ENCODE measurements around the gene SERPINA4. TPM values are rescaled to one million over a fixed set of nuclear protein-coding genes. Genes with fewer than 3 reads are reported as not detected.

Gene SERPINA4
- total and polyA plus RNA-seq, 2 experiments from 2014 or later, result not detected

DNA sequence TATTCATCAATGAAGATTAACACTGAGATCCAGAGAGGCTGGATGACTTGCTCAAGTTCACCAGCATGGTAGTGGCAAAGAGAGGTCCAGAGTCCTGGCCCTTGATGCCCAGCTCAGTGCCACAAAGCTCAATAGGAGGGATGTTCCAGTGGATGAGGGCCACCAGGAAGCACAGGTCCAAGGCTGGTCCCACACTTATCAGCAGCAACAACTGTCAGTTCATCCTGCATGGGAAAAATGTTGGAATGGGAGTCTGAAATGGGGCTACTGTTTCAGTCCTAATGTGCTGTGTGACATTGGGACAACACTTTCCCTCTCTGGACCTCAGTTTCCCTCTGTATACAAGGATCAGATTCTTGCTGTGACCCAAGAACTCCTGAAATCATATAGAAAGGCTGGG, 31.2 kb downstream of the SERPINA4 start (continued):
- TF ChIP-seq EZH2 (IDR thresholded peaks at IDR 0.05; ENCODE audit: low read depth, unreplicated experiment), result no peak
- TF ChIP-seq, protein P1, sequence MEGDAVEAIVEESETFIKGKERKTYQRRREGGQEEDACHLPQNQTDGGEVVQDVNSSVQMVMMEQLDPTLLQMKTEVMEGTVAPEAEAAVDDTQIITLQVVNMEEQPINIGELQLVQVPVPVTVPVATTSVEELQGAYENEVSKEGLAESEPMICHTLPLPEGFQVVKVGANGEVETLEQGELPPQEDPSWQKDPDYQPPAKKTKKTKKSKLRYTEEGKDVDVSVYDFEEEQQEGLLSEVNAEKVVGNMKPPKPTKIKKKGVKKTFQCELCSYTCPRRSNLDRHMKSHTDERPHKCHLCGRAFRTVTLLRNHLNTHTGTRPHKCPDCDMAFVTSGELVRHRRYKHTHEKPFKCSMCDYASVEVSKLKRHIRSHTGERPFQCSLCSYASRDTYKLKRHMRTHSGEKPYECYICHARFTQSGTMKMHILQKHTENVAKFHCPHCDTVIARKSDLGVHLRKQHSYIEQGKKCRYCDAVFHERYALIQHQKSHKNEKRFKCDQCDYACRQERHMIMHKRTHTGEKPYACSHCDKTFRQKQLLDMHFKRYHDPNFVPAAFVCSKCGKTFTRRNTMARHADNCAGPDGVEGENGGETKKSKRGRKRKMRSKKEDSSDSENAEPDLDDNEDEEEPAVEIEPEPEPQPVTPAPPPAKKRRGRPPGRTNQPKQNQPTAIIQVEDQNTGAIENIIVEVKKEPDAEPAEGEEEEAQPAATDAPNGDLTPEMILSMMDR (conservative IDR thresholded peaks at IDR 0.05; ENCODE audit: low read depth in 2 of 2), result no peak
- TF ChIP-seq NANOG (IDR thresholded peaks at IDR 0.05; ENCODE audit: borderline replicate concordance), result no peak
- TF ChIP-seq EZH2phosphoT487 (IDR thresholded peaks at IDR 0.05; ENCODE audit: unreplicated experiment), result no peak
- no peak for TF ChIP-seq POLR2AphosphoS5 (IDR thresholded peaks at IDR 0.05; ENCODE audit: low read depth)
- TF ChIP-seq, protein P2, sequence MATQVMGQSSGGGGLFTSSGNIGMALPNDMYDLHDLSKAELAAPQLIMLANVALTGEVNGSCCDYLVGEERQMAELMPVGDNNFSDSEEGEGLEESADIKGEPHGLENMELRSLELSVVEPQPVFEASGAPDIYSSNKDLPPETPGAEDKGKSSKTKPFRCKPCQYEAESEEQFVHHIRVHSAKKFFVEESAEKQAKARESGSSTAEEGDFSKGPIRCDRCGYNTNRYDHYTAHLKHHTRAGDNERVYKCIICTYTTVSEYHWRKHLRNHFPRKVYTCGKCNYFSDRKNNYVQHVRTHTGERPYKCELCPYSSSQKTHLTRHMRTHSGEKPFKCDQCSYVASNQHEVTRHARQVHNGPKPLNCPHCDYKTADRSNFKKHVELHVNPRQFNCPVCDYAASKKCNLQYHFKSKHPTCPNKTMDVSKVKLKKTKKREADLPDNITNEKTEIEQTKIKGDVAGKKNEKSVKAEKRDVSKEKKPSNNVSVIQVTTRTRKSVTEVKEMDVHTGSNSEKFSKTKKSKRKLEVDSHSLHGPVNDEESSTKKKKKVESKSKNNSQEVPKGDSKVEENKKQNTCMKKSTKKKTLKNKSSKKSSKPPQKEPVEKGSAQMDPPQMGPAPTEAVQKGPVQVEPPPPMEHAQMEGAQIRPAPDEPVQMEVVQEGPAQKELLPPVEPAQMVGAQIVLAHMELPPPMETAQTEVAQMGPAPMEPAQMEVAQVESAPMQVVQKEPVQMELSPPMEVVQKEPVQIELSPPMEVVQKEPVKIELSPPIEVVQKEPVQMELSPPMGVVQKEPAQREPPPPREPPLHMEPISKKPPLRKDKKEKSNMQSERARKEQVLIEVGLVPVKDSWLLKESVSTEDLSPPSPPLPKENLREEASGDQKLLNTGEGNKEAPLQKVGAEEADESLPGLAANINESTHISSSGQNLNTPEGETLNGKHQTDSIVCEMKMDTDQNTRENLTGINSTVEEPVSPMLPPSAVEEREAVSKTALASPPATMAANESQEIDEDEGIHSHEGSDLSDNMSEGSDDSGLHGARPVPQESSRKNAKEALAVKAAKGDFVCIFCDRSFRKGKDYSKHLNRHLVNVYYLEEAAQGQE (IDR thresholded peaks at IDR 0.05; ENCODE audit: unreplicated experiment), result no peak
- no peak for TF ChIP-seq ZNF114 (CRISPR knock-in tag; IDR thresholded peaks at IDR 0.05)

DNA sequence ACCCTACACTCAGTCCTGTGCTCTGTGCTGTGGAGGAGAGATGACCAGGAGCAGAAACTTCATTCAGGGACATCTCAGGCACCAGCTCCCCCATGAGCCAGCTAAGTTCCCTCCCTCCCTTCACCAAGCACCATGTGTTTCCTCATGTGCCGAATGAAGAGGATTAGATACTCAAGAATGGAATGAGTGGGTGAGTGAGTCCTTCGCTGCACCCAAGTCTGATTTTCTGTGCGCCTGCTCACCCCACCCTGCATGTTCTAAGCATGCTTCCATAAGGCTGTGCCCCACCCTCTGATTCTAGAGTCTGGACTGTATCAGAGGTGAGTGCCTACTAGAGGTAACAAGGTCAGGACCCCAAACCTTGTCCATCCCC, 32.1 kb downstream of the SERPINA4 start:
- Histone ChIP-seq H3K27me3 (ENCODE audit: insufficient read depth) (no peaks in the 10 kb centered on the region), H3K4me1 (ENCODE audit: insufficient read depth) (no peaks in the 10 kb centered on the region), H3F3A (replicated peaks; ENCODE audit: low read depth) (no peaks in the 10 kb centered on the region), H3K4me2 (no peak overlapping the region), H4K20me1 (replicated peaks; ENCODE audit: insufficient read depth) (no peaks in the 10 kb centered on the region), H3K27ac (ENCODE audit: low read depth) (no peak overlapping the region), H3K4me3 (no peak overlapping the region), H3K79me2 (replicated peaks; ENCODE audit: insufficient read depth) (no peaks in the 10 kb centered on the region), H3K36me3 (ENCODE audit: insufficient read depth) (no peaks in the 10 kb centered on the region), H2AFZ (no peak overlapping the region), H3K9me2 (ENCODE audit: insufficient read depth) (no peaks in the 10 kb centered on the region)
- TF ChIP-seq, protein P1 (conservative IDR thresholded peaks at IDR 0.05; ENCODE audit: low read depth in 2 of 2), result no peak
- TF ChIP-seq EZH2phosphoT487 (IDR thresholded peaks at IDR 0.05; ENCODE audit: unreplicated experiment), result no peak
- TF ChIP-seq STAT1 (IDR thresholded peaks at IDR 0.05; ENCODE audit: unreplicated experiment), result no peak
- no peak for TF ChIP-seq NANOG (IDR thresholded peaks at IDR 0.05; ENCODE audit: borderline replicate concordance)
- no peak for TF ChIP-seq EZH2 (IDR thresholded peaks at IDR 0.05; ENCODE audit: low read depth, unreplicated experiment)
- no peak for TF ChIP-seq JUNB (IDR thresholded peaks at IDR 0.05; ENCODE audit: unreplicated experiment)
- TF ChIP-seq POLR2AphosphoS5 (IDR thresholded peaks at IDR 0.05; ENCODE audit: low read depth), result no peak
- no peak for TF ChIP-seq ZNF331 (CRISPR knock-in tag; IDR thresholded peaks at IDR 0.05; ENCODE audit: low read depth)
- Mint-ChIP-seq H3K4me3 (no peak overlapping the region), H3K27me3 (ENCODE audit: insufficient read depth, low read depth, poor library complexity) (peaks cover 7% of the 10 kb centered on the region), H3K27ac (no peak overlapping the region), H3K4me1 (no peaks in the 10 kb centered on the region), H3K36me3 (ENCODE audit: low read depth) (peaks cover 5% of the 10 kb centered on the region; the same call in 2 of the 3 replicates), H3K9me3 (peaks cover 9% of the 10 kb centered on the region)
- ATAC-seq (no peak), DNase-seq (ENCODE audit: low spot score) (no peak)

Data from GM23338 (cell line).